ENCODE measurements around the gene CSTPP1. TPM values are rescaled to one million over a fixed set of nuclear protein-coding genes. Genes with fewer than 3 reads are reported as not detected.

CSTPP1 gene
- total RNA-seq, 2 experiments from 2014 or later: 12.8 to 14.4 TPM

DNA sequence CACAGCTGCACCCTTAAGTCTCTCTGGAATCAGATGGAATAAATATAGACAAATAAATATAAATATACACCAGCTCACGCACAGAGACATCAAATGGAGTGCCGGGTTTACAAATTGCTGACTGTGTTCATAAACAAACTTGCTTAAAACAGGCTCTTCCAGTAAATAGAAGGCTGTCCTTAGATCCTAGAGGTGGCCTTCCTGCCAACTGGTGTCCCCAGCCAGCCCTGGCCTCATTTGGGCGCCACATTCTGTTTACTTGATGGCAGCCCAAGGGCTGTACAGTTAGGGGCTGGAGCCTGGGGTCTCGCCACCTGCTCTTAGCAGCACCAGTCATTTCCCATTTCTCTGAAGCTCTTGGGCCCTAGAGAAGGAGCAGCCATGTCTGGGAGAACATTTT is 219.3 kb downstream of the CSTPP1 start:
- no peak overlapping the region for H3K27ac Mint-ChIP-seq
- TF ChIP-seq, protein P1, sequence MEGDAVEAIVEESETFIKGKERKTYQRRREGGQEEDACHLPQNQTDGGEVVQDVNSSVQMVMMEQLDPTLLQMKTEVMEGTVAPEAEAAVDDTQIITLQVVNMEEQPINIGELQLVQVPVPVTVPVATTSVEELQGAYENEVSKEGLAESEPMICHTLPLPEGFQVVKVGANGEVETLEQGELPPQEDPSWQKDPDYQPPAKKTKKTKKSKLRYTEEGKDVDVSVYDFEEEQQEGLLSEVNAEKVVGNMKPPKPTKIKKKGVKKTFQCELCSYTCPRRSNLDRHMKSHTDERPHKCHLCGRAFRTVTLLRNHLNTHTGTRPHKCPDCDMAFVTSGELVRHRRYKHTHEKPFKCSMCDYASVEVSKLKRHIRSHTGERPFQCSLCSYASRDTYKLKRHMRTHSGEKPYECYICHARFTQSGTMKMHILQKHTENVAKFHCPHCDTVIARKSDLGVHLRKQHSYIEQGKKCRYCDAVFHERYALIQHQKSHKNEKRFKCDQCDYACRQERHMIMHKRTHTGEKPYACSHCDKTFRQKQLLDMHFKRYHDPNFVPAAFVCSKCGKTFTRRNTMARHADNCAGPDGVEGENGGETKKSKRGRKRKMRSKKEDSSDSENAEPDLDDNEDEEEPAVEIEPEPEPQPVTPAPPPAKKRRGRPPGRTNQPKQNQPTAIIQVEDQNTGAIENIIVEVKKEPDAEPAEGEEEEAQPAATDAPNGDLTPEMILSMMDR (IDR thresholded peaks at IDR 0.05): no peak
- intact Hi-C loops (cut with micrococcal nuclease): no loop called here
- no peaks in the 10 kb centered on the region for H3K9me3 Mint-ChIP-seq
- H3K27me3 Mint-ChIP-seq: no peaks in the 10 kb centered on the region
- H3K36me3 Mint-ChIP-seq (ENCODE audit: low read depth): no peaks in the 10 kb centered on the region
- peaks cover 27% of the 10 kb centered on the region for H3K4me1 Mint-ChIP-seq (ENCODE audit: low read depth)
- ATAC-seq (no peak), DNase-seq (no peak)
- ChIA-PET POLR2A (interaction anchor here (0.6 to 1.9 kb wide), 2 partner anchors 22 to 59 kb away, joined by 3 to 7 read pairs; partner anchors contain the start of gene DDB2), CTCF (interaction anchor here (0.8 to 3.7 kb wide), 5 partner anchors 9 to 366 kb away, joined by 3 to 38 read pairs (median 5); no protein-coding TSS in a partner anchor)
- H3K4me3 Mint-ChIP-seq: no peak overlapping the region

DNA sequence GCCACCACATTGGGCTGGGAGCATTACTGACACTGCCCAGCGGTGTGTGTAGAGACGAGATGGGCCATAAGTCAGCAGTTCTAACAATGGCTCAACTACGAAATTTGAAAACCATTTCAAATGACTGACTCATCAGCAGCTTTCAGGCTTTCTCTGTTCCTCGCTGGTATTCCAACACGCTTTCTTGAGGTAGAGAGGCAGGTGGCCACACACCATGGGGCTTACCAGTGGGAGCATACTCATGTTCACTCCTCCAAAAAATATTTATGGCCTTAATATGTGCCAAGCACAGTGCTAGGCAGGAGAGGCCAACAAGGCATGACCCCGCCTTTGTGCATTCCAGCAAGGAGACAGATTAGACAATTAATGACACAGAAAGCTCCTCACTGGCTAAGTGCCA is 219.8 kb downstream of the CSTPP1 start:
- intact Hi-C loops (cut with micrococcal nuclease): no loop called here
- no peak overlapping the region for H3K4me3 Mint-ChIP-seq
- H3K36me3 Mint-ChIP-seq (ENCODE audit: low read depth): no peaks in the 10 kb centered on the region
- peaks cover 27% of the 10 kb centered on the region for H3K4me1 Mint-ChIP-seq (ENCODE audit: low read depth)
- POLR2A ChIA-PET: interaction anchor here (1.4 kb wide), 1 partner anchor 11 kb away, joined by 3 read pairs; no protein-coding TSS in a partner anchor
- H3K9me3 Mint-ChIP-seq: no peaks in the 10 kb centered on the region
- DNase-seq: no peak
- no peaks in the 10 kb centered on the region for H3K27me3 Mint-ChIP-seq
- CTCF ChIA-PET: interaction anchor here (0.9 kb wide), 1 partner anchor 8 kb away, joined by 4 read pairs; no protein-coding TSS in a partner anchor
- ATAC-seq: no peak
- TF ChIP-seq, protein P1 (IDR thresholded peaks at IDR 0.05): no peak
- H3K27ac Mint-ChIP-seq: no peak overlapping the region

DNA sequence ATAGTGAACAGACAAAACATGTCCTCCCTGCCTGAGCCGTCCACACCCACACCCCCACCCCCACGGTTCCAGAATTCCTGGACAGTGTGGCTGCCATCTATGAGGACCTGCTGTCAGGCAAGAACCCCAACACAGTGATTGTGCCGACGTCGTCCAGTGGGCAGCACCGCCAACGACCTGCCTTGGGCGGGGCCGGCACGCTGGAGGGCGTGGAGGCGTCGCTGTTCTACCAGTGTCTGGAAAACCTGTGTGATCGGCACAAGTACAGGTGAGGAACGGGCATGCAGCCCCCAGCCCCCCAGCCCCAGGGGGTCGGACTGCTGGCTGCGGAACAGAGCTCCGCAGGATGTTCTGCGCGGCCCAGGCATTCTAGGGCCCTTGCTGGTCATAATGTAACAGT is 220.4 kb downstream of the CSTPP1 start:
- CTCF ChIA-PET: no interaction called here

DNA sequence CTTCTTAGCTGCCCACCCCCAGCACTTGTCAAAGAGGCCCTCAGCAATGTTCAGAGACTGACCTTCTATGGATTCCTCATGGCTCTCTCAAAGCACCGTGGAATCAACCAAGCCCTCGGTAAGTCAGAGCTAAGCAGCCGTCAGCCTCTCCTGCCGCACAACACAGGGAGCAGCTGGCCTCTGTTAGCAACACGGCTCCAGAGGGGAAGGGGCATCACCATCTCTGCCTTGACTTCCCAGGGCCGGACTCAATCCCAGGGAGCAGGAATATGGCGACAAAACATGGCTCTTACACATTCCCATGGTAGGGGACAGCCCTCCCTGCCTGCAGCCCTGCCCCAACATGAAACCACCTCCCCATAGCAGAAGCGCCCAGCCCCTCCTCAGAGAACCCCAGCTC is 221.2 kb downstream of the CSTPP1 start:
- H3K27me3 Mint-ChIP-seq: no peaks in the 10 kb centered on the region
- H3K27ac Mint-ChIP-seq: no peak overlapping the region
- TF ChIP-seq, protein P1 (IDR thresholded peaks at IDR 0.05): no peak
- H3K9me3 Mint-ChIP-seq: no peaks in the 10 kb centered on the region
- ChIA-PET CTCF (interaction anchor here (0.8 kb wide), 1 partner anchor 12 kb away, joined by 3 read pairs; no protein-coding TSS in a partner anchor), POLR2A (interaction anchor here (1.2 to 1.4 kb wide), 2 partner anchors 9 to 14 kb away, joined by 3 to 5 read pairs; no protein-coding TSS in a partner anchor)
- no peak for DNase-seq
- no peaks in the 10 kb centered on the region for H3K36me3 Mint-ChIP-seq (ENCODE audit: low read depth)
- H3K4me1 Mint-ChIP-seq (ENCODE audit: low read depth): peaks cover 27% of the 10 kb centered on the region
- intact Hi-C loops (cut with micrococcal nuclease): no loop called here
- H3K4me3 Mint-ChIP-seq: no peak overlapping the region
- no peak for ATAC-seq

More for the DNA sequence above, 220.4 kb downstream of the CSTPP1 start:
- Mint-ChIP-seq H3K36me3 (ENCODE audit: low read depth) (no peaks in the 10 kb centered on the region), H3K4me3 (no peak overlapping the region), H3K4me1 (ENCODE audit: low read depth) (peaks cover 27% of the 10 kb centered on the region), H3K27ac (no peak overlapping the region), H3K9me3 (no peaks in the 10 kb centered on the region), H3K27me3 (no peaks in the 10 kb centered on the region)
- POLR2A ChIA-PET: interaction anchor here (1.2 to 1.4 kb wide), 2 partner anchors 10 to 15 kb away, joined by 3 to 5 read pairs; no protein-coding TSS in a partner anchor
- intact Hi-C loops (cut with micrococcal nuclease): no loop called here
- DNase-seq (no peak), ATAC-seq (no peak)
- TF ChIP-seq, protein P1 (IDR thresholded peaks at IDR 0.05): no peak

DNA sequence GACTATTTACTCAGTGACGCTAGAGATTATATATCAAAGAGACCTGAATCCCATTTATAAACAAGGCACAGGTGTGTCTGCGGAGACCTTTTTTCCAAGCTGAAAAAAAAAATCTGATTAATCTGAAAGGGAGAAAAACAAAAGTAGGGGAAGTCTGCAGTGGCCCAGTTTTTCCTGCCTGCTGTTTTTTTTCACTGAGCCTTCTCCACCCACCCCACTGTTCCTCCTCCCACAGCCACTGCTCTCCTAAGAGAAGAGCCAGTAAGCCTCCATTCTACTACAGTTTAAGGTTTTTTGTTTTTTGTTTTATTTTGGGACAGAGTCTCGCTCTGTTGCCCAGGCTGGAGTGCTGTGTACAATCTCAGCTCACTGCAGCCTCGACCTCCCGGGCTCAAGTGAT is 221.7 kb downstream of the CSTPP1 start:
- no peaks in the 10 kb centered on the region for H3K36me3 Mint-ChIP-seq (ENCODE audit: low read depth)
- H3K4me3 Mint-ChIP-seq: no peak overlapping the region
- H3K27ac Mint-ChIP-seq: no peak overlapping the region
- TF ChIP-seq, protein P1 (IDR thresholded peaks at IDR 0.05): no peak
- ChIA-PET CTCF (interaction anchor here (0.8 kb wide), 1 partner anchor 11 kb away, joined by 3 read pairs; no protein-coding TSS in a partner anchor), POLR2A (interaction anchor here (1.2 kb wide), 1 partner anchor 14 kb away, joined by 5 read pairs; no protein-coding TSS in a partner anchor)
- intact Hi-C loops (cut with micrococcal nuclease): no loop called here
- DNase-seq (no peak), ATAC-seq (no peak)
- peaks cover 23% of the 10 kb centered on the region for H3K4me1 Mint-ChIP-seq (ENCODE audit: low read depth)
- no peaks in the 10 kb centered on the region for H3K9me3 Mint-ChIP-seq
- H3K27me3 Mint-ChIP-seq: no peaks in the 10 kb centered on the region
